Nephron (organoid): ENCODE measurements around the gene DIP2C.

Experiments used
- H3K27ac Mint-ChIP-seq, 3 experiments: 2 replicates each; pipeline ENCODE4 v1.8.0; 2020; ENCODE audit warnings: mixed read lengths in 3 of 3, mild to moderate bottlenecking in 2 of 3, moderate library complexity in 1 of 3
- H3K27me3 Mint-ChIP-seq: 2 replicates; pipeline ENCODE4 v1.8.0; 2021; ENCODE audit warnings: low read depth, mild to moderate bottlenecking, moderate library complexity, mixed read lengths
- H3K36me3 Mint-ChIP-seq: 2 replicates; pipeline ENCODE4 v1.8.0; 2020; ENCODE audit warnings: low read depth, mixed read lengths
- H3K4me1 Mint-ChIP-seq: 2 replicates; pipeline ENCODE4 v1.8.0; 2020; ENCODE audit warnings: mixed read lengths
- H3K4me3 Mint-ChIP-seq, 3 experiments: 2 replicates each; pipeline ENCODE4 v1.8.0; 2020; ENCODE audit warnings: mild to moderate bottlenecking in 3 of 3, mixed read lengths in 3 of 3, moderate library complexity in 2 of 3
- H3K9me3 Mint-ChIP-seq: 2 replicates; pipeline ENCODE4 v1.8.0; 2020; ENCODE audit warnings: mixed read lengths
- CTCF ChIP-seq, 3 experiments: fragments of 200-600 bp; sonication (generic); IDR thresholded peaks; one replicate each; pipeline ENCODE4 v1.5.0; 2021; ENCODE audit warnings: antibody characterized with exemption in 3 of 3; ENCODE audit not compliant: unreplicated experiment in 3 of 3

DIP2C gene

GRCh38 chr10:609868-610545 lies 79.5 kb downstream of the DIP2C start:
- Mint-ChIP-seq H3K4me3 (no peak overlapping the region), H3K36me3 (no peaks in the 10 kb centered on the region), H3K27ac (peak overlapping the region; percentile 40 to 55 (median 50)), H3K4me1 (peaks cover 82% of the 10 kb centered on the region), H3K27me3 (no peaks in the 10 kb centered on the region), H3K9me3 (no peaks in the 10 kb centered on the region)
- TF ChIP-seq CTCF (IDR thresholded peaks at IDR 0.05; ENCODE audit: unreplicated experiment in 3 of 3), result no peak

- Mint-ChIP-seq H3K4me3 (no peak overlapping the region), H3K27me3 (no peaks in the 10 kb centered on the region), H3K4me1 (peaks cover 80% of the 10 kb centered on the region)
Measured at GRCh38 chr10:609262-609658, 80.2 kb downstream of the DIP2C start.

GRCh38 chr10:608331-609261 lies 80.9 kb downstream of the DIP2C start:
- peak overlapping the region; percentile 57 to 65 (median 58) for H3K27ac Mint-ChIP-seq
- no peaks in the 10 kb centered on the region for H3K27me3 Mint-ChIP-seq
- no peaks in the 10 kb centered on the region for H3K9me3 Mint-ChIP-seq
- no peaks in the 10 kb centered on the region for H3K36me3 Mint-ChIP-seq
- peaks cover 81% of the 10 kb centered on the region for H3K4me1 Mint-ChIP-seq
- H3K4me3 Mint-ChIP-seq, result no peak overlapping the region
- no peak for TF ChIP-seq CTCF (IDR thresholded peaks at IDR 0.05; ENCODE audit: unreplicated experiment in 3 of 3)

More at GRCh38 chr10:609262-609658, 80.2 kb downstream of the DIP2C start:
- no peaks in the 10 kb centered on the region for H3K36me3 Mint-ChIP-seq
- no peak for TF ChIP-seq CTCF (IDR thresholded peaks at IDR 0.05; ENCODE audit: unreplicated experiment in 3 of 3)
- peak overlapping the region in 2 of 3 experiments; percentile 57 to 58 for H3K27ac Mint-ChIP-seq
- H3K9me3 Mint-ChIP-seq, result no peaks in the 10 kb centered on the region

- no peaks in the 10 kb centered on the region for H3K36me3 Mint-ChIP-seq
- no peak overlapping the region for H3K27ac Mint-ChIP-seq
- no peak for TF ChIP-seq CTCF (IDR thresholded peaks at IDR 0.05; ENCODE audit: unreplicated experiment in 3 of 3)
- H3K9me3 Mint-ChIP-seq, result no peaks in the 10 kb centered on the region
- no peaks in the 10 kb centered on the region for H3K27me3 Mint-ChIP-seq
- H3K4me3 Mint-ChIP-seq, result peak overlapping the region in 2 of 3 experiments; percentile 17 to 32
- peaks cover 74% of the 10 kb centered on the region for H3K4me1 Mint-ChIP-seq
Measured at GRCh38 chr10:607545-608185, 81.8 kb downstream of the DIP2C start.

DNA sequence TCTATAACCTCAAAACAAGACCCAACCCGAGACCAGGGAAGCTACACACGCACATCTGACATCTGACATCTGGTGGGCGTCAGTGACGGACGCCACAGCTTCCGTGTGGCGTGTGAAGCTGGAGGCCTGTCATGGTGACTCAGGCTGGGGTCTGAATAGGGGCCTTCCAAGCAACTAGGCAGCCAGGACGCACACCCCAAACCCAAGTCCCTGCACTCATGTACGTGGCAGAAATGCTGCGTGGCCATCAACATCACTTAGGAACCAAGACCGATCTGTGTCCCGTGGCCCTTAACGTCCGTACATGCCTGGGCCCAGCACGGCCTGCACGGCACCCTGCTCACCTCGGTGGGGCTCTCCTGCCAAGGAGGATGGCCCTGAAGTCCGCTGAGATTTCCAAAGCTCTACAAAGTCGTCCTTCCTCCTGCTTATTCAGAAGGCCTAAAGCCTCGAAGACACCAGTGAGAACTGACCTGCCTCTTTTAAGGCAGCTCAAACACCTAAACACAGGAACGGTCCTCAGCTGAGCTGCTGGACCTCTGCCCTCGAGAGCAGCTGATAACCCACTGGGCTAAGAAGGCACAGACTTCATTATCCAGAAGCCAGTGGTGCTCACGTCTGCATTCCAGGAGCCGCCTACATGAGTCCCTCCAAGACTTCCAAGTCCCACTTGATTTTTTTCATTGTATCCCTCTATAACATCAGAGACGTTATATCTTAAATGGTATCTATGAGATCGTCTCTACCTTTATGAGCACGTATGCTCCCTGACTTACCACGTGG lies 82.5 kb downstream of the DIP2C start:
- peak overlapping the region in 1 of 3 experiments; percentile 23 for H3K27ac Mint-ChIP-seq
- no peaks in the 10 kb centered on the region for H3K36me3 Mint-ChIP-seq
- peaks cover 74% of the 10 kb centered on the region for H3K4me1 Mint-ChIP-seq
- no peaks in the 10 kb centered on the region for H3K27me3 Mint-ChIP-seq
- no peaks in the 10 kb centered on the region for H3K9me3 Mint-ChIP-seq
- TF ChIP-seq CTCF (IDR thresholded peaks at IDR 0.05; ENCODE audit: unreplicated experiment in 3 of 3), result no peak
- H3K4me3 Mint-ChIP-seq, result peak overlapping the region in 2 of 3 experiments; percentile 17 to 32
